ENCODE results near the gene CORIN. TPM values are rescaled to one million over a fixed set of nuclear protein-coding genes. Genes with fewer than 3 reads are reported as not detected.
A peak's percentile ranks its signal among the peaks of the same experiment; 100 is the strongest.

The CORIN gene
- total RNA-seq, 4 donors from 2014 or later: 1.2 to 6.1 (median 2.5) TPM

DNA sequence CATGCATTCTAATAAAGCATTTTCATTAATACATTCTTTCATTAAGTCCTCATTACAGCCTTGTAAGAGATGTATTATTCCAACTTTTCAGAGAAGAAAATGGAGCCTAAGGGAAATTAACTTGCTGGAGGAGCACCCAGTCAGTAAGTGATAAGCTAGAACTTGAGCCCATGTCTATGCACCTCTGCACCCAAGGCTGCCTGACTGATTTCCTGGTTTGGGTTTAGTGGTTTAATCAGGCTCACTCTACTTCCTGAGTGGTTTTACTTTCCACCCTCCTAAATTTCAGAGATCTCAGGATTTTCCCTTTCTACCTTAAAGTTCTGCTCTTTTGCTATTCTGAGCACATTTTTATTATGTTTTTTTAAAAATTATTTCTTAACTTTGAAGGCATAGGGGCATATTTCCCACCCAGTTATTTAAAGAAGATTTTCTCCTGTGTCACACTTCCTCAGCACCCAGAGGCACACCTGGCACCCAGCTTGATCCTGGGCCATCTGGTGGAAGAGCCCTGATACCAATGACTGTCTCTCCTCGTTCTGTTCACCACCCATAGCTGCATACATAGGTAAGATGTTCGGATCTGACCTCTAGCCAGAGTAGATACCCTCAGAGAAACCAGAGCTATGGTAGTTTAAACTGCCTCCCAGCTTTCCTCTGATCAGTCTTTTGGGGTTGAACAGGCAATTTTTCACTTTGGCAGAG is 10.4 kb downstream of the CORIN start:
- no peaks in the 10 kb centered on the region for H3K9me3 ChIP-seq
- H3K4me3 ChIP-seq: no peak overlapping the region
- DNase-seq (ENCODE audit: low spot score in 2 of 2): no peak
- no peaks in the 10 kb centered on the region for H3K27me3 ChIP-seq
- peaks cover 8% of the 10 kb centered on the region for H3K4me1 ChIP-seq
- no peak for TF ChIP-seq EP300 (IDR thresholded peaks at IDR 0.05)
- TF ChIP-seq POLR2A (IDR thresholded peaks at IDR 0.05): no peak
- TF ChIP-seq CTCF (IDR thresholded peaks at IDR 0.05): no peak
- no peak for TF ChIP-seq POLR2AphosphoS5 (IDR thresholded peaks at IDR 0.05)
- no peak overlapping the region for H3K27ac ChIP-seq
- WGBS: 70% methylated on average over 2 of the region's 2 CpGs
- H3K36me3 ChIP-seq: no peaks in the 10 kb centered on the region

- no peaks in the 10 kb centered on the region for H3K4me1 ChIP-seq
- H3K9me3 ChIP-seq: no peaks in the 10 kb centered on the region
- H3K36me3 ChIP-seq: no peaks in the 10 kb centered on the region
- 67% methylated on average over 7 of the region's 7 CpGs for WGBS
- no peak for DNase-seq (ENCODE audit: low spot score in 2 of 2)
- TF ChIP-seq POLR2AphosphoS5 (IDR thresholded peaks at IDR 0.05) (no peak), POLR2A (IDR thresholded peaks at IDR 0.05) (no peak), EP300 (IDR thresholded peaks at IDR 0.05) (no peak), CTCF (IDR thresholded peaks at IDR 0.05) (no peak)
- no peaks in the 10 kb centered on the region for H3K27me3 ChIP-seq
- no peak overlapping the region for H3K27ac ChIP-seq
- H3K4me3 ChIP-seq: no peak overlapping the region
Measured at GRCh38 chr4:47824840-47825239, 13.0 kb downstream of the CORIN start.

DNA sequence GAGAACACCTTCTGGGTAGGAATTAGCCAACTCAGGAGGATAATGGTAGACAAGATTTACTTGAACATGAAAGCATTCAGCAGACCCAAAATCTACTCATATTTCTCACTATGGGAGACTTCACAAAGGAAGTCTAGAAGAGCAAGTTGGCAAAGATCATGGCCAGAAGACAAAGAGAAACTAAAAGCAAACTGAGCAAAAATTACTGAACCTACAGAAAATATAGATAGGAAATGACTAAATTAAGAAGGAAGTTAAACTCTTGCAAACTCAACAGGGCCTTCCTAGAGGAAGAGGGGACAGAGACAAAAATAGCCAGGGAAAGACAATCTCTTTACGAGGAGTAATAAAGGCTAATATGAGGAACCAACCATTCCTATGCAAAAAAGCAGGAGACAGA is 18.7 kb downstream of the CORIN start:
- H3K9me3 ChIP-seq: no peaks in the 10 kb centered on the region
- DNase-seq (ENCODE audit: low spot score in 2 of 2): no peak
- 73% methylated on average over 1 of the region's 1 CpG for WGBS

DNA sequence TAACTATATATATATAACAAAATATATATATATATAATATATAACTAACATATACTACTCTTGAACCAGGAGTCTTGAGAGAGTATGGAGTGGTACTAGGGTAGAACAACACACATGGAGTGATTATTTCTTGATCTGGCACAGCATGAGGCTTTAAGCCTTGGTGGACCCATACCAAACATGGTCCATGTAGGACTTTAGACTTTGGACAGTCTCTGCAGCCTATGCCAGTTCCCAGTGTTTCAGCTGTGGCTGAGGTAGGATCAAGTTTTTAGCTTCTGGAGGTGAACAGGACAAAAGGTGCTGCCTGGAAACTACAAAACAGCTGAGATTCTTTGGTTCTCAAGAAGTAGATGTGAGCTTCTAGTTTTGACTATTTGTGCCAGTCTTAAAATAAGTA is 20.6 kb downstream of the CORIN start:
- H3K4me3 ChIP-seq: no peak overlapping the region
- TF ChIP-seq POLR2AphosphoS5 (IDR thresholded peaks at IDR 0.05) (no peak), POLR2A (IDR thresholded peaks at IDR 0.05) (no peak)
- H3K36me3 ChIP-seq: no peaks in the 10 kb centered on the region
- H3K4me1 ChIP-seq: peaks cover 4% of the 10 kb centered on the region
- no peaks in the 10 kb centered on the region for H3K27me3 ChIP-seq
- DNase-seq (ENCODE audit: low spot score in 2 of 2): no peak
- no peaks in the 10 kb centered on the region for H3K9me3 ChIP-seq
- H3K27ac ChIP-seq: no peak overlapping the region

More for the DNA sequence above, 18.7 kb downstream of the CORIN start:
- Histone ChIP-seq H3K4me1 (no peaks in the 10 kb centered on the region), H3K36me3 (no peaks in the 10 kb centered on the region), H3K27me3 (no peaks in the 10 kb centered on the region), H3K27ac (no peak overlapping the region), H3K4me3 (no peak overlapping the region)
- TF ChIP-seq EP300 (IDR thresholded peaks at IDR 0.05) (no peak), POLR2A (IDR thresholded peaks at IDR 0.05) (no peak), CTCF (IDR thresholded peaks at IDR 0.05) (no peak)

DNA sequence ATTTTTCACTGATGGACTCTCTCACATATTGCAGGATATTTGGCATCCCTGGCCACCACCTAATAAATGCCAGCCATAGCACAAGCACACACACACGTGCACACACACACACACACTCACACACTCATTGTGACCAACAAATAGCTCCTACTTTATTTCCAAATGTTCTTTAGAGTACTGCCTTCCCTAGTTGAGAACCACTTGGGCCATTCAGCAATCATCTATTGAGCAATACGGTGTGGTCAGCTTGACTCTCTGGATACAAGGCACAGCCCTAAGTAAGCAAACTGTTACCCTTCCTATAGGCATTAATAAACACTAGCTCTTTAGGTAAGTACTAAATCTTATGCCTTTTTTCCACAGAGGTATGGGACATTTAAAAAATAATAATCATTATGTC is 21.1 kb downstream of the CORIN start:
- H3K27me3 ChIP-seq: no peaks in the 10 kb centered on the region
- no peaks in the 10 kb centered on the region for H3K36me3 ChIP-seq
- WGBS: 95% methylated on average over 2 of the region's 2 CpGs
- TF ChIP-seq POLR2AphosphoS5 (IDR thresholded peaks at IDR 0.05): no peak
- no peak for TF ChIP-seq POLR2A (IDR thresholded peaks at IDR 0.05)
- no peak overlapping the region for H3K4me3 ChIP-seq
- DNase-seq (ENCODE audit: low spot score in 2 of 2): no peak
- H3K27ac ChIP-seq: no peak overlapping the region
- no peaks in the 10 kb centered on the region for H3K9me3 ChIP-seq
- H3K4me1 ChIP-seq: peaks cover 4% of the 10 kb centered on the region

GRCh38 chr4:47814618-47815295 is 23.1 kb downstream of the CORIN start:
- TF ChIP-seq CTCF (IDR thresholded peaks at IDR 0.05) (no peak), POLR2A (IDR thresholded peaks at IDR 0.05) (no peak), POLR2AphosphoS5 (IDR thresholded peaks at IDR 0.05) (no peak), EP300 (IDR thresholded peaks at IDR 0.05) (no peak)
- no peak for DNase-seq (ENCODE audit: low spot score in 2 of 2)
- Histone ChIP-seq H3K27ac (peak overlapping the region; percentile 31), H3K4me1 (peaks cover 4% of the 10 kb centered on the region), H3K4me3 (no peak overlapping the region), H3K27me3 (peaks cover 6% of the 10 kb centered on the region), H3K9me3 (no peaks in the 10 kb centered on the region), H3K36me3 (no peaks in the 10 kb centered on the region)
- WGBS: 66% methylated on average over 6 of the region's 6 CpGs

All from suprapubic skin (tissue), 4 donors.